PFSK-1 (cell line): ENCODE data around the gene XIRP2.

Experiments
- FOXP2 ChIP-seq: optimal IDR thresholded peaks from 2 replicates; pipeline ENCODE3; 2011; ENCODE audit warnings: borderline replicate concordance, control low read depth, inconsistent platforms; ENCODE audit not compliant: insufficient read depth; ENCODE audit errors: extremely low read length, extremely low read depth
- POLR2AphosphoS5 ChIP-seq: IDR thresholded peaks from 2 replicates; pipeline ENCODE4 v1.6.1; 2012; ENCODE audit warnings: low read depth, mild to moderate bottlenecking, control low read depth, low read length, moderate library complexity
- SIN3A ChIP-seq: IDR thresholded peaks from 2 replicates; pipeline ENCODE4 v1.6.1; 2012; ENCODE audit warnings: mild to moderate bottlenecking, low read length, moderate library complexity, borderline replicate concordance; ENCODE audit not compliant: insufficient read depth
- TAF1 ChIP-seq: IDR thresholded peaks from 2 replicates; pipeline ENCODE4 v1.6.1; 2012; ENCODE audit warnings: low read length, control low read depth, borderline replicate concordance; ENCODE audit not compliant: insufficient read depth
- TF ChIP-seq, protein P1 (sequence below), 2 experiments: IDR thresholded peaks; 2 replicates each; pipeline versions ENCODE4 v1.6.1 to v1.8.0; 2011 to 2012; ENCODE audit warnings: low read depth in 2 of 2, low read length in 2 of 2, control low read depth in 1 of 2, inconsistent platforms in 1 of 2, mild to moderate bottlenecking in 1 of 2, moderate library complexity in 1 of 2; ENCODE audit not compliant: insufficient read depth in 1 of 2

Gene XIRP2

DNA sequence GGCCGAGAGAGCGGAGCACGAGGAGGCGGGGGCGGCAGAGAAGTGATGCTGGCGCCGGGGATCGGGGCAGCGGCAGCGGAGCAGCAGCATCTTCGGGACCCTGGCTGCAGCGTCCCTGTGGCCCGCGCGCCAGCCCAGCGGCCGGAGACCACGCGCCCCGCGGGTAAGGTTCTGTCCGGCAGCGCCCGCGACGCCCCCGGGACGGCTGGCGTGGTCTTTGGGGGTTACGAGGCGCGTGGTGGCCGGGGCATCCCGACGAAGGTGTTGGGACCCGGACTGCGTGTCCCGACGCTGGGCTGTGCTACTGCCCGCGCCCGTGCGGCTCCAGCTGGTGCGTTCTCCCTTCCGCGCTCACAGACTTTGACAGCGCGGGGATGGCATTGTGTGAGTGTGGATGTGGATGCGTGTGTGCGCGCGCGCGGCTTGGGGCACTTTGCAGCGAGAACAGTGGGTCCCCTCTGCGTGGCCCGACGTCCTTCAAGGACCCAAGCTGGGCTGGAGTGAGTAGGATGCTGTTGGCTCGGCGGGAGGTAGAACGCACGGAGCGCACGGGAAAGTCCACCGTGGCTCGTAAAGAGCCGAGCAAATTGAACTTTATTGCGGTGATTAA lies 405.0 kb downstream of the XIRP2 start:
- TF ChIP-seq FOXP2, result peak; percentile 24
- no peak for TF ChIP-seq POLR2AphosphoS5
- TF ChIP-seq TAF1, result no peak
- TF ChIP-seq, protein P1, sequence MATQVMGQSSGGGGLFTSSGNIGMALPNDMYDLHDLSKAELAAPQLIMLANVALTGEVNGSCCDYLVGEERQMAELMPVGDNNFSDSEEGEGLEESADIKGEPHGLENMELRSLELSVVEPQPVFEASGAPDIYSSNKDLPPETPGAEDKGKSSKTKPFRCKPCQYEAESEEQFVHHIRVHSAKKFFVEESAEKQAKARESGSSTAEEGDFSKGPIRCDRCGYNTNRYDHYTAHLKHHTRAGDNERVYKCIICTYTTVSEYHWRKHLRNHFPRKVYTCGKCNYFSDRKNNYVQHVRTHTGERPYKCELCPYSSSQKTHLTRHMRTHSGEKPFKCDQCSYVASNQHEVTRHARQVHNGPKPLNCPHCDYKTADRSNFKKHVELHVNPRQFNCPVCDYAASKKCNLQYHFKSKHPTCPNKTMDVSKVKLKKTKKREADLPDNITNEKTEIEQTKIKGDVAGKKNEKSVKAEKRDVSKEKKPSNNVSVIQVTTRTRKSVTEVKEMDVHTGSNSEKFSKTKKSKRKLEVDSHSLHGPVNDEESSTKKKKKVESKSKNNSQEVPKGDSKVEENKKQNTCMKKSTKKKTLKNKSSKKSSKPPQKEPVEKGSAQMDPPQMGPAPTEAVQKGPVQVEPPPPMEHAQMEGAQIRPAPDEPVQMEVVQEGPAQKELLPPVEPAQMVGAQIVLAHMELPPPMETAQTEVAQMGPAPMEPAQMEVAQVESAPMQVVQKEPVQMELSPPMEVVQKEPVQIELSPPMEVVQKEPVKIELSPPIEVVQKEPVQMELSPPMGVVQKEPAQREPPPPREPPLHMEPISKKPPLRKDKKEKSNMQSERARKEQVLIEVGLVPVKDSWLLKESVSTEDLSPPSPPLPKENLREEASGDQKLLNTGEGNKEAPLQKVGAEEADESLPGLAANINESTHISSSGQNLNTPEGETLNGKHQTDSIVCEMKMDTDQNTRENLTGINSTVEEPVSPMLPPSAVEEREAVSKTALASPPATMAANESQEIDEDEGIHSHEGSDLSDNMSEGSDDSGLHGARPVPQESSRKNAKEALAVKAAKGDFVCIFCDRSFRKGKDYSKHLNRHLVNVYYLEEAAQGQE (IDR thresholded peaks at IDR 0.05; ENCODE audit: insufficient read depth in 1 of 2, low read depth in 2 of 2, low read length in 2 of 2), result no peak
- 0 out of 2 replicates have a peak, but pooled peaks have one; percentile 7 for TF ChIP-seq SIN3A

DNA sequence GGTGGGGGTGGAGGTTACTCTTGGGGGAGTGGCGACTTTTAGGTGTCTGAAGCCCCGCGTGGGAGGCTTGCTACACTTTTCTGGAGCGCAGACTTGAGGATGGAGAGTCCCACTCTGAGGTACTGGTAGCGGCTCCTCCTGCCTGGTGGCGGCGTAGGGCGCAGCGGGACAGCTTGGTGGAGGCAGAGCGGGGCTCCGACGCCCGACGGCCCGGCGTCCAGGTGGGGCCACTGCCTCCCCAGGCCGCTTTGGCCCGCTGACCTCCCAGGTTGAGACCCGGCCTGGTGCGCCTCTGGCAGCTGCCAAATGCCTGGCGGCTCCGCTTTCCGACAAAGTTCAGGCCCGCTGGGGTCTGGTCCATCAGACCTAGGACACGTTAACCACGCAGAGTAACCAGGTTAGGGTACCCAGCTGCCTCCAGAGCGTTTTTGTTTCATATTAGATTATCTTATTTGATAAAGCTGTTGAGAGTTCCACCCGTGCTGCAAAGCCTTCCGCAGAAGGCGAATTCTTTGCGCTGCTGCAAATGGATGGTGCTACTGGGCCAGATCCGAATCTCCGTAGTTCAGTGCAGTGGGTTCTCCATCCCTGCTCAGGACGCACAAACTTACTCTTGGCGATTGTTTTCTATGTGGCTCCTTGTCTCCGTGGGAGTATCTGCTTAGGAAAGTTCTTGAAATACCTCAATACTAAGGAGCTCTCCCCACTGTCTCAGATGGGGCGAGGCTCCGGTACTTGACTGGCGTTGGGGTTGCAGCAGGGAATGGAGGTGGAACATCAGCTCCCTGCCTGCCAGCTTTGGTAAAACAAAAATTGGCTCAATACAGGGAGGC lies 405.9 kb downstream of the XIRP2 start:
- TF ChIP-seq TAF1, result no peak
- 0 out of 2 replicates have a peak, but pooled peaks have one; percentile 8 for TF ChIP-seq SIN3A

DNA sequence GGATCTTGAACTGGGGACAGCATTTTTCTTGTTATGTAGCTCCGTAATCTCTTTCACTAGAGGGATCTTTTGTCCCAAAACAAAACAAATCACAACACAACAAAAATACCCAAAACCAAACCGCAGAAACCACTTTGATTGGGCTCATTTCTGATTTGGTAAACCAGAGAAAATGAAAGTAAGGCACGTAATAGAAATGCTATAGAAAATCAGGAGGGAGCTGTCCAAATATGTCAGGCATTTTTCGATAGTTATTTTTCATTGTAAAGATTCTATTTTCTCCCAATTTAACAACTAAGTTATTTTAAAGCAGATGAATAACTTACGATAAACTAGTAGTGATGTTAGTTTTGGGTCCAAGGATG lies 406.5 kb downstream of the XIRP2 start:
- TF ChIP-seq, protein P1 (IDR thresholded peaks at IDR 0.05; ENCODE audit: insufficient read depth in 1 of 2, low read depth in 2 of 2, low read length in 2 of 2), result peak; percentile 77 to 86
- no peak for TF ChIP-seq POLR2AphosphoS5

DNA sequence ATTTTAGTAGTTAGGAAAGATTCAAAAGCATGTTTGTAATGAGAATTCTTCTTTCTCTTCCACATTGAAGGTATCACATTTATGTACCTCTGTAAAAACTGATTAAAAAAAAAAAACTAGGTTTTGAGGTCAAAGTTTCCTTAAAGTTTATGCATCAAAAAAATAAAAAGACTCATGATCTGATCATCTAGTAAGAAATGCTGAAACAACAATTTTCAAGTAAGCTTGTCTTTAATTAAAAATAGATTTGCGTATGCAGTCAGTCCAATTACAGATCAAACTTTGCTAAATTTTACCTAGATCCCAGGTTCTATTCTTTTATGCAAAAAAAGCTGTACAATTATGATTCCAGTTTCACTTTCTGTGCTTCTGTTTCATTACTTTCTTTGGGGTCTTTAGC lies 409.0 kb downstream of the XIRP2 start:
- TF ChIP-seq, protein P1 (IDR thresholded peaks at IDR 0.05; ENCODE audit: insufficient read depth in 1 of 2, low read depth in 2 of 2, low read length in 2 of 2), result no peak
- TF ChIP-seq POLR2AphosphoS5 (no peak), TAF1 (no peak), SIN3A (no peak), FOXP2 (no peak)

DNA sequence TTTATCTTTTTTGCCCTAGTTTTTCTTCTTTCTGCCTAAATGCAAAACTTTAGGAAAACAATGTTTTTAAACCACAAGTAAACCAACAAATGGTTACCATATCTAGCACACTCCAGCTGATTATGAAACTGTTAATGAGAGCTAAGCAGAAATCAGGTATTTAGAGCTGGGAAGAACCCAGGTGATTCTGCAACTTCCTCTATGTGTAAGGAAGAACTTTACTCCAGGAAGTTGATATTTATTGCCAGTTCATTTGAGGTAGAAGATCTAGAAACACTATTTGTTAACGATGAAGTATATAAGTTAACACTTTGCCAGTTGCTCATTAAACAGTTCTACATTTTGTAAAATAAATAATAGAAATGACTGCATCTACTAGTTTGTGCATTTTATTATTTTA lies 409.7 kb downstream of the XIRP2 start:
- TF ChIP-seq TAF1 (no peak), POLR2AphosphoS5 (no peak), SIN3A (no peak), FOXP2 (no peak)
- TF ChIP-seq, protein P1 (IDR thresholded peaks at IDR 0.05; ENCODE audit: insufficient read depth in 1 of 2, low read depth in 2 of 2, low read length in 2 of 2), result no peak
